NCI-H2171 treated with DMSO at 0.1 percent for 48 hours (cell line): ENCODE results near the gene ARFGAP3.

Experiments used
- DNase-seq: peaks from one replicate; lab custom pipeline; 2025; lab: John Stamatoyannopoulos, UW

ARFGAP3 gene

DNA sequence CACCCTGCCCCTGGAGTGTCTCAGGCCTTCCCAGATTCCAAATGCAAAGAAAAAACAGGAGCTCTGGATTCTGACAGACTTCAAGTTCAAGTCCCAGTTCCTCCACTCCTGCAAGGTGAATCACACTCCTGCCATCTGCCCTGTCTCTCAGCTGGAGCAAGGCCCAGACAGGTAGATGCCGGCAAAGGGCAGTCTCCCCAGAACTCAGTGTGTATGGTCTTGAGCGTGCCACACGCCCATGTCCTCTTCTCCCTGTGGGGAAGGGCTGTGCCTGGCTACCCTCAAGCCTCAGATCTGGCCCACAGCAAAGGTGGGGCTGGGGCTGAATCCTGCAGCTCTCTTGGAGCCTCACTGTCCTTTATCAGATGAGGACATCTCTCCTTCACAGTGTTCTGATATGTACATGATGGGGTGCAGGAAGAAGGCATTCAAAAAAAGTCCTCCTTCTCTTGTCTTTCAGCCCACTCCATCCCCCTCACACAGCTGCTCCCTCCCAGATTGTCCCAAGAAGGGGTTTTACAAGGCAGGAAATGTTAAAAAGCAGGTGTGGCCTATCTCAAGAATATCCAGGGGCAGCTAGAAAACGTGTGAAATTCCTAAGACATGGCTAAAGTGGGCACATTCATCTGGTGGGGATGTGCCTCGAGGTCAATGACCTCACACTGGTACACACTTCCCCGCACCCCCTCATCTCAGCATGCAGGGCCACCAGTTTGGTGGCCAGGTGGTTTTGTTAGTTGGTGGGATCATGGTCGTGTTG lies 27.7 kb upstream of the ARFGAP3 start:
- no peak for DNase-seq

DNA sequence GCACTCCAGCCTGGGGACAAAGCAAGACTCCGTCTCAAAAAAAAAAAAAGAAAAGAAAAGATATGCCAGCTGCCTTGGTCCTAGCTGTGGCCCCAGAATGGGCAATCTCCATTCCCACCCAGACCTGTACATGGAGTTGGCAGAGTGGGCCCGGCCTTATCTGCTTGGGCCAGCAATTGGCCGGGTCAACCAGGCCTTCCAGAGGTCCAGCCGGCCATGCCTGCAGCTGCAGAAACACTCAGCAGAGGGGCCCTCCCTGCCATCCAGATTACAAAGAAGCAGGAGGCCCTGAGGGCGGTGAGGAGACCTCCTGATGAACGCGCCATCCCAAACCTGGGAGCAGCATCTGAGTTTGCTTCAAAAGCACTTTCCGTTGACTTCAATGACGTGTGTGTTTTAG lies 26.9 kb upstream of the ARFGAP3 start:
- no peak for DNase-seq

GRCh38 chr22:42883121-42883520 lies 26.0 kb upstream of the ARFGAP3 start:
- no peak for DNase-seq

- DNase-seq: peak; percentile 49
Measured at GRCh38 chr22:42881982-42882656, 25.0 kb upstream of the ARFGAP3 start.

- no peak for DNase-seq
Measured at GRCh38 chr22:42881298-42881697, 24.2 kb upstream of the ARFGAP3 start.

- DNase-seq: no peak
Measured at GRCh38 chr22:42880815-42881214, 23.7 kb upstream of the ARFGAP3 start.

DNA sequence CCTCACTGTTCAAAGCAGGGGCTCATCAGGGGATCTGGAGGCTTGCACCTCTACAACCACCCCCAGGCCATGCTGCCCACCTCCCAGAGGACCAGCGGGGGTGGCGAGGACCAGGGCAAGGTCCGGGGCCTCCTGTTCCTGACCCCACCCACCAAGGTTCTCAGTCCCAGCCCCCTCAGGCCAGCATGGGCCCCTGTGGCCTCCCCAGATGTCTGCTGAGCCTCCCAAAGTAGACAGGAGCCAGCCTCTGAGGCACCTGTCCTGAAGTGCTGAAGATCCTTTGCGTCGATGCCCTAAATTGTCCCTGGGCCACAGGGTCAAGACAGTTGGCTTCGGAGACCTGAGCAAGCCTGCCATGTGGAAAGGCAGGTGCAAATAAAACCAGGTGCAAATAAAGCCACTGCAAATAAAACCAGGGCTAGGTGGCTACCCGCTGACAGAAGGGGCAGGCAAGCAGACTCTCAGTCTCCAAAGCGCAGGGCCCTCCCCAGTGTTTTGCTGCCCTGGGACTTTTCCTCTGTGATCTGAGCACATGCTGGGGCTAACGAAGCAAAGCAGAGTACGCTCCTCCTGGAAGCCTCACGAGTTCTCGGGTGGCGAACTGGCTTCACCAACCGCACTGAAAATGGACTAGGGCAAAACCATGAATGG lies 22.4 kb upstream of the ARFGAP3 start:
- DNase-seq: no peak

- no peak for DNase-seq
Measured at GRCh38 chr22:42878561-42879305, 21.7 kb upstream of the ARFGAP3 start.

DNA sequence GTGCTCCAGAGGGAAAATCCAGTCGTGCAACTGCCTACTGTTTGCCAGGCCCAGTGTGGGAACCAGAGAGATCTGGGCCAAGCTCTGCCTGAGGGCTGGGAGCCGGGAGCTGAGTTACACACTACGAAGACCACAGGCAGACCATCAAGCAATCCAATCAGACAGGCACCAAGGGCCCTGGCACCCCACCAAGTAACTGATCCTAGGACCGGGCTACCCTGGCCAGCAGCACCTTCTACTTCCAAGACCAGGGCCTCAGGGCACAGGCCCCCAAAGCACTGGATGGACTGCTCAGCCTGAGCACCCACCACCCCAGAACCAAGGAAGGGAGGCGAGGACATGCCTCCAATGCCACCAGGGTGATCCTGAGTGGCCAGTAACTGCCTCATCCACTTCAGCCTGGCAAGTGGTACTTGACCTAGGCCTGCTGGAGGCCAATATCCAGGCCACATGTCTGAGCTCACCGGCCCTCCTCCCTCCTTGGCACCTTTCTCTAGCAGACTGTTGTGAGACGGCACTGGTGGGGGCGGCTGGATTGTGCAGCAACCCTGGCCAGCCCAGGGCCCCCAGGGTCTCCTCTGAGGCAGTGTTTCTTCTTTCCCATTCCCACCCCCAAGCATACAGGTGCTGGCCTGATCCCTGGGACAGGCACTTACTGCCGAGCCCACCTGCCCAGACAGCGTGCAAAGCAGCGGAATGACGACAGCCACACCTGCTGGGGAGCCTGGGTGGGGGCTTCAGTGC lies 20.7 kb upstream of the ARFGAP3 start:
- DNase-seq: no peak

- DNase-seq: no peak
Measured at GRCh38 chr22:42877158-42877557, 20.1 kb upstream of the ARFGAP3 start.

- no peak for DNase-seq
Measured at GRCh38 chr22:42876041-42876440, 19.0 kb upstream of the ARFGAP3 start.

DNA sequence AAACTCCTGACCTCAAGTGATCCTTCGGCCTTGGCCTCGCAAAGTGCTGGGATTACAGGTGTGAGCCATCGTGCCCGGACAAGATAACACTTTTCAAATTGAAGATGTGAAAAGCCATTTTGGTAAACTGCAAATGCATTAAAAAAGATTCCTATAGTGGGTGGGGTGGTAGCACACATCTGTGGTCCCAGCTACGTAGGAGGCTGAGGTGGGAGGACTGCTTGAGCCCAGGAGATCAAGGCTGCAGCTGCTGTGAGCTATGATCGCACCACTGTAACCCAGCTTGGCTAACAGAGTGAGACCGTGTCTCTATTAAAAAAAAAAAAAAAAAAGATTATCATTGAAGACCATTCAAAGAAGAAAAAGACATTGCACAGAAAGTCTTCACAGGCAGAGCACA lies 16.9 kb upstream of the ARFGAP3 start:
- DNase-seq: no peak

DNA sequence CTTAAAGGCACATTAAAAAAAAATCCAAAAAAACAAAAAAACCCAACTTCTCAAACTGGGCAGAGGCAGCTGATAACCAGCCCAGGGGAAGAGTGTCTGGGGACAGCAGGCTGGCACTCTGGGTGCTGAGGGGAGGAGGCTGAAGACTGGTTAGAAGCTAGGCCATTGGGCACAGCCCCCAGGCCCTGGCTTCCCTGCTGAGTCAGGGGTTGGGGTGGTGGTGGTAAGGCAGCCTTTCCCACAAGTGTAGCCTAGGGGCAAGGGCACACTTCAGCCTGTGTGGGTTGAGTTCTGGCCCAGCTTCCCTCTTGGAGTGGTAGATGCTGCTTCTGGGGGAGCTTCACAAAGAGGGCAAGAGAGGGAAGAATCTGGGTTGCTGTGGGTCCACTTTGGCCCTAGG lies 16.3 kb upstream of the ARFGAP3 start:
- no peak for DNase-seq

DNA sequence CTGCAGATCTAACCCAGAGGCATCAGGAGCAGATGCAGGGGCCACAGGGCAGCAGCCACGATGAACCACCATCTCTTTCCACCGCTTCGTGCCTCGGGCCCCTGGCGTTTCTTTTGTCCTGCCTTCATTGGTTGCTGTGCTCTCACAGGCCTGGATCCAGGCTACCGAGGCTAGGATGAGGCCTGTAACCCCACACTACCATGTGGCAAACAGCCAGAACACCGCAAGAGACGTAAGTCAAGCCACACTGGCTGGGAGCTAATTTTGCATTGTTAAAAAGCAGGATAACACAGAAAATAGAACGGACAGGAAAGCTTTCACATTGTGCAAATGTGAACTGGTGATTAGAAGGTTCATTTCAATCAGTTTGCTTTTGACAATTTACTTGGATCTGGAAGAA lies 15.7 kb upstream of the ARFGAP3 start:
- DNase-seq: peak; percentile 54

DNA sequence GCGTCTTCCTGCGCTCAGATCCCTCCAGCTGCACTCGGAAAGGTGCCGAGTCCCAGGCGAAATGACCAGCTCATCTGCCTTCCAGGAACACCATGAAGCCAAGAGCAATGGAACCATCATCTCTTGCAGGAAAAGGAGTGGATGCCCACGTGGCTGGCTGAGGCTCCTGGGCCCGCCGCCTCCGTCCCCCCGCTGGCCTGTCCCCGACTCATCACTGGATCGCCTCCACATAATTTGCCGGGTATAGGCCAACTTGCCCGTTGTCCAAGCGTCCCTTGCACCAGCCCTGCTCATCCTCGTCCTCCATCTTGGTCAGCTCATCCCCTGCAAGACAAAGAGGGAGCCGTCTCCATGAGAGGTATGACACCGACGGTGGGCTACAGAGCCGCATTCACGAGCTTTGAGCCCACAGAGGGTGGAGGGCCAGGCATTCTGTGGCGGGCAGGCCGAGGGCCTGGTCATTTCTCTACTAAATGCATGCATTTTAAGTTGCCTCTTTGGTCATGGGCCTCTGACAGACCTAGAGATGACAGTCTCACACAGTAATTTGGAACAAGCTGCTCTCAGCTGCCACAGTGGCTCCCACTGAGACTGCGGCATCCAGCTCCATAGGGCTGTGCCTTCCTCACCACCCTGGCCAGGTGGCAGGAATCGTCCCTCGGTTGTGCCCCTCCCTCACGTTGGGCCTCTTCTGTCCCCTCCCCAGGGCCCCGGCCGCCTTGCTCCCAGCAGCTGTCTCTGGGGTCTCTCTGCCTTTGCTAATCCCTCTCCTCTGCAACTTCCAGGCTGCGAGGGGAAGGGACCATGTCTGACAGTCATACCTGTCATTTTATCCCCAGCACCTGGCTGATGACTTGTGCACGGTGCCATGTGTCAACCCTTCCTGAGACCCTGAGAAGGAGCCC lies 14.3 kb upstream of the ARFGAP3 start:
- DNase-seq: no peak

GRCh38 chr22:42869888-42870480 lies 12.9 kb upstream of the ARFGAP3 start:
- DNase-seq: no peak

DNA sequence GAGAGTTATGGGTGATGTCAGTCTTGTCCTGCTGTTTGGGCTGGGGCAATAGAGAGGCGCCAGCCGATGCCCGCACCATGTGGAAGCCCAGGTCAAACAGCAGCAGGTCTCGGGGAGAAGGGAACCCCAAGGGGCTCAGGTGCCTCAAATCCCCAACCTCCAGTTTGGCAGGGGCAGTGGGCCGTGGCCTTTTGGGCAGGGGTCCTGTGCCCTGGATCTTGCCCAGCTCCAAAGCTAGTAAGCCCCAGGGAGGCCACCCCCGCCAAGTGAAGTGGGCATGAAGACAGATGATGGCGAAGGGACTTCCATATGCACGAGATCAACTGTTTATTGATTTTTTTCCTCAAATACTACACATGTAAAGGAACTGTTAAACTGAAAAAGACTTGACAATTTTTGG lies 12.4 kb upstream of the ARFGAP3 start:
- DNase-seq: no peak

DNA sequence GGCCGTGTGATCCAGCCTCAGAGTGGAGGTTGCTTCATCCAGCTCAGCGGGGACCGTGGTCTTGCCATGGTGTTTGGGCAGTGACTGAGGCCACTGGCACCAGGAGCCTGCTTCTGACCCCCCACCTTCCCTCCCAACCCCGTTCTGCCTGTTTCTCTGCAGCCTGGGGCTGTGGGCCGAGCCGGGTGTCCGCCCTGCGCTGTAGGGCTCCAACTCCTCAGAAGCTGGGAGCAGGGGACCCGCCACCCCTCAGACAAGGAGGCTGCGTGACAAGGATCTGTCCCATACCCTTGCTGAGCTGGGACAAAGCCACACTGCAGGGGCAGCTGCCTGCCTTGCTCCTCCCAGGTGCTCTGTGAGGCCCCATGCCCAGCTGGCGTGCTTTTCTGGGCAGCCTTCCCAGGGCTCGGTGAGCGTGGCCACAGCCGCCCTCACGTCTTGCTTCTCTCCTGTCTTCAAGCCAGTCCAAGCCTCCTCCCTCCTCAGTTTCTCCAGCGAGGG lies 11.7 kb upstream of the ARFGAP3 start:
- peak; percentile 78 for DNase-seq

DNA sequence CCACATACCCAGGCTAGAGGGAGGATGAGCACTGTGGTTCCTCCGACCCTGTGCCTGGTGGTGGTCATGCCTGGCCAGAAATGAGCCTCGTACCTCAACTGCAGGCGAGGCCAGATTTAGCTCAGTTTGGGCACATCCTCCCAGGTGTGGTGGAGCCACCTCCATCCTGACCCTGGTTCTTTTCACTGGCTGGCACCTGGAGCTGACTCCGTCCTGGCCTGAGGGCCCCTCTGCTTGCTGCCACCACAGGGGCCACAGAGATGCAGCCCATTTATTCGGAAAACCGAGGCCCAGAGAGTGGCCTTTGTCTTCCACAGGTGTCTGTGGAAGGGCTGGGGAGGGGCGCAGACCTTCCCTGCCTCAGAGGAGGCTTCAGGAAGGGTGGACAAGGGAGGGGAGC lies 9.0 kb upstream of the ARFGAP3 start:
- DNase-seq: no peak

- DNase-seq: no peak
Measured at GRCh38 chr22:42865536-42865935, 8.5 kb upstream of the ARFGAP3 start.
